Measurements from ENCODE around the gene EXD1. TPM values are rescaled to one million over a fixed set of nuclear protein-coding genes. Genes with fewer than 3 reads are reported as not detected.

The EXD1 gene
- total RNA-seq, 5 donors from 2014 or later (not counting 1 experiment from before 2014, with no cell fraction given), result not detected

DNA sequence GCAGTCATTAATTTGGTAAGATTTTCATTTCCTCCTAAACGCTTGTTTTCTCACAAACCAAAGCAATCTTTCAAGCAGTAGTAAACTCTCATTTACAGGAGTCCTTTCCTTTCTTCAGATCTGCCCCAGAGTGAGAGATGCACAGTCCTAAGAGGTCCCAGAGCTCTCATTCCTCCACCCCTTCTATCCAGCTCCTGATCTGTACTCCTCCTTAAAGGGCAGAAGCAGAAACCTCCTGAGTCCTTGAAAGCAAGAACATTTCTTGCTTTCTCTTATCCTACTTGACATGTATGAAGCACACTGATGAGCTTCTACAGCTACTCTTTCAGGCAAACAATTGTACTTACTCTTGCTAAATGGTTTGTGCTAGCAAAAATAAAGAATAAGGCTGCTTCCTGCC lies 11.7 kb downstream of the EXD1 start:
- no peak for DNase-seq
- no peaks in the 10 kb centered on the region for H3K4me1 Mint-ChIP-seq
- H3K9me3 Mint-ChIP-seq, result no peaks in the 10 kb centered on the region
- POLR2A ChIA-PET, result no interaction called here
- H3K27ac Mint-ChIP-seq, result no peak overlapping the region
- H3K27me3 Mint-ChIP-seq, result peaks cover 11 to 21% of the 10 kb centered on the region in 2 donors
- Histone ChIP-seq H3K4me3 (ENCODE audit: control insufficient read depth in 1 of 2, extremely low read depth in 1 of 2, low read length in 1 of 2) (no peak overlapping the region), H3K36me3 (ENCODE audit: control insufficient read depth in 2 of 2, extremely low read depth in 1 of 2, insufficient read depth in 1 of 2, low read length in 1 of 2) (no peaks in the 10 kb centered on the region), H3K27me3 (replicated peaks in 1 of 2; ENCODE audit: control insufficient read depth in 2 of 2, extremely low read depth in 1 of 2, insufficient read depth in 2 of 2, low read length in 1 of 2) (peaks cover 0 to 19% of the 10 kb centered on the region in 2 experiments), H3K4me1 (ENCODE audit: control insufficient read depth in 1 of 2, extremely low read depth in 1 of 2, insufficient read depth in 2 of 2, low read length in 2 of 2) (no peaks in the 10 kb centered on the region), H3K9me3 (no peaks in the 10 kb centered on the region), H3K27ac (ENCODE audit: low read length) (no peak overlapping the region)
- CTCF ChIA-PET, result interaction anchor here (0.5 to 0.9 kb wide), 2 partner anchors 8 to 13 kb away, joined by 3 to 4 read pairs; no protein-coding TSS in a partner anchor
- WGBS (ENCODE audit: insufficient coverage), result no CpG with 5 or more reads among the region's 1 CpG
- H3K4me3 Mint-ChIP-seq, result no peak overlapping the region
- ATAC-seq (replicated peaks in 1 of 4), result no peak
- H3K36me3 Mint-ChIP-seq, result no peaks in the 10 kb centered on the region

DNA sequence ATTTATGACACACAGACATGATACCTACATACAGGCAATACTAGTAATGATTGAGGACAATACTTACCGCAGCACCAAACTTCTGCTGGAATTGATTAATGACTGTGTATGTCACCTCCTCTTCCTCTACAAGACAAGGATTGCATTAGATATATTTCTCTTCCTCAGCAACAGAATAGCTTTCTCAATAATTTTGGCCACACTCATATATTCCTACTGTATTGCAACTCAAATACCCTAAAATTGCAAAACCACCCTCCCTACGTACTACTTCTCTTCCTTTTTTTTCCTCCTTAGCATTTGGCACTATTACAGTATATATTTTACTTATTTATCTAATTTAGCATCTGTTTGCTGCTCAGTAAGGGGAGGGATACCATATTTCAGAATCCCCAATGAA lies 14.8 kb downstream of the EXD1 start:
- Mint-ChIP-seq H3K36me3 (no peaks in the 10 kb centered on the region), H3K27me3 (peaks cover 12 to 29% of the 10 kb centered on the region in 2 donors)

DNA sequence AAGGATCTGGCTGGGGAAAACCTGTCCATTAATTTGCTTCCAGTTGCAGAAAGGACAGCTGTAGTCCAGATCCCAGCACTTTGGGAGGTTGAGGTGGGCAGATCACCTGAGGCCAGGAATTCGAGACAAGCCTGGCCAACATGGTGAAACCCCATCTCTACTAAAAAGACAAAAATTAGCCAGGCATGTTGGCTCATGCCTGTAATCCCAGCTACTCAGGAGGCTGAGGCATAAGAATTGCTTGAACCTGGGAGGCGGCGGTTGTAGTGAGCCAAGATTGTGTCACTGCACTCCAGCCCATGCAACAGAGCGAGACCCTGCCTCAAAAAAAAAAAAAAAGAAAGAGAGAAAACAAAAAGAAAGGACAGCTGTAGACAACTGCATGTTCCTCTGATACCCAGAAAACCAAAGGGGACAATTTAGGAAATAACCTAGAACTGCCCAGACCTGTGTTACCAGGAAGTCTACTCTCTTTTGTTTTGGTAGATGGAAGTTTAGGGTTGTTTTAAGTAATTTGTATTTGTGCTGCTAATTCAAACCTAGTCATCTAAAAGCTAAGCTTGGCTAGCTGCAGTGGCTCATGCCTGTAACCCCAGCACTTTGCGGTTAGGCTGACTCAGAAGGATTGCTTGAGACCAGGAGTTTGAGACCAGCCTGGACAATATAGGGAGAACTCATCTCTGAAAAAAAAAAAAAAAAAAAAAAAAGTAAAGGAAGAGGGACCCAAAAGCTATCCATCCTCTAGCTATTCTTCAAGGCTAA lies 22.7 kb downstream of the EXD1 start:
- Histone ChIP-seq H3K36me3 (ENCODE audit: control insufficient read depth in 2 of 2, extremely low read depth in 1 of 2, insufficient read depth in 1 of 2, low read length in 1 of 2) (no peaks in the 10 kb centered on the region), H3K9me3 (no peaks in the 10 kb centered on the region), H3K27ac (ENCODE audit: low read length) (no peak overlapping the region), H3K4me3 (ENCODE audit: control insufficient read depth in 1 of 2, extremely low read depth in 1 of 2, low read length in 1 of 2) (no peak overlapping the region), H3K27me3 (replicated peaks in 1 of 2; ENCODE audit: control insufficient read depth in 2 of 2, extremely low read depth in 1 of 2, insufficient read depth in 2 of 2, low read length in 1 of 2) (peaks cover 0 to 6% of the 10 kb centered on the region in 2 experiments), H3K4me1 (ENCODE audit: control insufficient read depth in 1 of 2, extremely low read depth in 1 of 2, insufficient read depth in 2 of 2, low read length in 2 of 2) (no peaks in the 10 kb centered on the region)
- WGBS (ENCODE audit: insufficient coverage), result 100% methylated on average over 2 of the region's 5 CpGs
- ATAC-seq (replicated peaks in 1 of 4) (no peak), DNase-seq (no peak)
- Mint-ChIP-seq H3K36me3 (no peaks in the 10 kb centered on the region), H3K4me3 (no peak overlapping the region), H3K27me3 (peaks cover 4 to 17% of the 10 kb centered on the region in 2 donors), H3K4me1 (no peaks in the 10 kb centered on the region), H3K9me3 (no peaks in the 10 kb centered on the region), H3K27ac (no peak overlapping the region)
- CTCF ChIA-PET, result interaction anchor here in 1 of 2 donors (0.8 to 1.1 kb wide), 2 partner anchors 20 to 23 kb away, joined by 3 to 4 read pairs; partner anchors contain the start of gene CHP1
- POLR2A ChIA-PET, result interaction anchor here in 1 of 2 donors (0.6 kb wide), 1 partner anchor 402 kb away, joined by 3 read pairs; no protein-coding TSS in a partner anchor

More for the DNA sequence above, 14.8 kb downstream of the EXD1 start:
- H3K4me3 Mint-ChIP-seq, result no peak overlapping the region
- H3K36me3 ChIP-seq (ENCODE audit: control insufficient read depth in 2 of 2, extremely low read depth in 1 of 2, insufficient read depth in 1 of 2, low read length in 1 of 2), result no peaks in the 10 kb centered on the region
- H3K9me3 ChIP-seq, result no peaks in the 10 kb centered on the region
- no peaks in the 10 kb centered on the region for H3K4me1 Mint-ChIP-seq
- DNase-seq (no peak), ATAC-seq (replicated peaks in 1 of 4) (no peak)
- H3K27me3 ChIP-seq (replicated peaks in 1 of 2; ENCODE audit: control insufficient read depth in 2 of 2, extremely low read depth in 1 of 2, insufficient read depth in 2 of 2, low read length in 1 of 2), result peaks cover 0 to 19% of the 10 kb centered on the region in 2 experiments
- no peaks in the 10 kb centered on the region for H3K9me3 Mint-ChIP-seq
- no peak overlapping the region for H3K27ac Mint-ChIP-seq
- H3K27ac ChIP-seq (ENCODE audit: low read length), result no peak overlapping the region
- CTCF ChIA-PET, result no interaction called here
- WGBS (ENCODE audit: insufficient coverage), result no CpG with 5 or more reads among the region's 2 CpGs
- POLR2A ChIA-PET, result no interaction called here
- H3K4me1 ChIP-seq (ENCODE audit: control insufficient read depth in 1 of 2, extremely low read depth in 1 of 2, insufficient read depth in 2 of 2, low read length in 2 of 2), result no peaks in the 10 kb centered on the region
- no peak overlapping the region for H3K4me3 ChIP-seq (ENCODE audit: control insufficient read depth in 1 of 2, extremely low read depth in 1 of 2, low read length in 1 of 2)

DNA sequence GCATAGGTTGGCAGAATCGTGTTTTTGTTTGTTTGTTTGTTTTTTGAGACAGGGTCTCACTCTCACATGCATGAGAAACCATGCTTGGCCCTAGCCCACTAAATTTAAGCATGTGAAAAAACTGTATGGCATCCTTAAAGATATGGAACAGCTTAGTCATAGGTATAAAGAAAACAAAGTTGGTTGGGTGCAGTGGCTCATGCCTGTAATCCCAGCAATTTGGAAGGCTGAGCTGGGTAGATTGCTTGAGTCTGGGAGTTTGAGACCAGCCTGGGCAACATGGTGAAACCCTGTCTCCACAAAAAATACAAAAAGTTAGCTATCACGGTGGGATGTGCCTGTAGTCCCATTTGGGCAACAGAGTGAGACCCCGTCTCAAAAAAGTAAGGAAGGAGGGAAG lies 25.2 kb downstream of the EXD1 start:
- Histone ChIP-seq H3K27me3 (replicated peaks in 1 of 2; ENCODE audit: control insufficient read depth in 2 of 2, extremely low read depth in 1 of 2, insufficient read depth in 2 of 2, low read length in 1 of 2) (no peaks in the 10 kb centered on the region), H3K36me3 (ENCODE audit: control insufficient read depth in 2 of 2, extremely low read depth in 1 of 2, insufficient read depth in 1 of 2, low read length in 1 of 2) (no peaks in the 10 kb centered on the region), H3K4me3 (ENCODE audit: control insufficient read depth in 1 of 2, extremely low read depth in 1 of 2, low read length in 1 of 2) (no peak overlapping the region), H3K27ac (ENCODE audit: low read length) (no peak overlapping the region), H3K4me1 (ENCODE audit: control insufficient read depth in 1 of 2, extremely low read depth in 1 of 2, insufficient read depth in 2 of 2, low read length in 2 of 2) (no peaks in the 10 kb centered on the region), H3K9me3 (no peaks in the 10 kb centered on the region)
- no peak for ATAC-seq (replicated peaks in 1 of 4)
- Mint-ChIP-seq H3K27me3 (peaks cover 0 to 8% of the 10 kb centered on the region in 2 donors), H3K36me3 (no peaks in the 10 kb centered on the region), H3K4me1 (no peaks in the 10 kb centered on the region), H3K27ac (no peak overlapping the region), H3K4me3 (no peak overlapping the region), H3K9me3 (no peaks in the 10 kb centered on the region)
- no CpG with 5 or more reads among the region's 3 CpGs for WGBS (ENCODE audit: insufficient coverage)
- no peak for DNase-seq
- ChIA-PET POLR2A (no interaction called here), CTCF (interaction anchor here (0.6 kb wide), 2 partner anchors 236 to 1016 kb away, joined by 3 read pairs; no protein-coding TSS in a partner anchor)

DNA sequence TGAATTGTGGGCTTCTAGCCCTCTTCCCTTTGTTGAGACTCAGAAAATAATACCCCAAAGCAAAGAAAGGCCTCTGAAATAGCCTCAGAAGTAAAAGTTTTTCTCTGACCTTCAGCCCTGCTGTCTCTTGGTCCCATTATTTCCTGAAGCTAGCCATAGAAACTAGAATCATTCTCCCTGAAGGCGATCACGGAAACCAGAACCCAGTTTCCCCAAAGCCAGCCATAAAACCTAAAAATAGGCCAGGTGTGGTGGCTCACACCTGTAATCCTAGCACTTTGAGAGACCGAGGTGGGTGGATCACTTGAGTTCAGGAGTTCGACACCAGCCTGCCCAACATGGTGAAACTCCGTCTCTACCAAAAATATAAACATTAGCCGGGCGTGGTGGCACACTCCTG lies 27.2 kb downstream of the EXD1 start:
- no peaks in the 10 kb centered on the region for H3K9me3 Mint-ChIP-seq
- no peaks in the 10 kb centered on the region for H3K4me1 Mint-ChIP-seq
- Histone ChIP-seq H3K4me3 (ENCODE audit: control insufficient read depth in 1 of 2, extremely low read depth in 1 of 2, low read length in 1 of 2) (no peak overlapping the region), H3K9me3 (no peaks in the 10 kb centered on the region), H3K27me3 (replicated peaks in 1 of 2; ENCODE audit: control insufficient read depth in 2 of 2, extremely low read depth in 1 of 2, insufficient read depth in 2 of 2, low read length in 1 of 2) (no peaks in the 10 kb centered on the region), H3K27ac (ENCODE audit: low read length) (no peak overlapping the region), H3K4me1 (ENCODE audit: control insufficient read depth in 1 of 2, extremely low read depth in 1 of 2, insufficient read depth in 2 of 2, low read length in 2 of 2) (no peaks in the 10 kb centered on the region), H3K36me3 (ENCODE audit: control insufficient read depth in 2 of 2, extremely low read depth in 1 of 2, insufficient read depth in 1 of 2, low read length in 1 of 2) (no peaks in the 10 kb centered on the region)
- no peak overlapping the region for H3K4me3 Mint-ChIP-seq
- ChIA-PET CTCF (no interaction called here), POLR2A (no interaction called here)
- ATAC-seq (replicated peaks in 1 of 4), result no peak
- peaks cover 0 to 5% of the 10 kb centered on the region in 2 donors for H3K27me3 Mint-ChIP-seq
- DNase-seq, result no peak
- H3K36me3 Mint-ChIP-seq, result no peaks in the 10 kb centered on the region
- no peak overlapping the region for H3K27ac Mint-ChIP-seq
- 77% methylated on average over 5 of the region's 7 CpGs for WGBS (ENCODE audit: insufficient coverage)

DNA sequence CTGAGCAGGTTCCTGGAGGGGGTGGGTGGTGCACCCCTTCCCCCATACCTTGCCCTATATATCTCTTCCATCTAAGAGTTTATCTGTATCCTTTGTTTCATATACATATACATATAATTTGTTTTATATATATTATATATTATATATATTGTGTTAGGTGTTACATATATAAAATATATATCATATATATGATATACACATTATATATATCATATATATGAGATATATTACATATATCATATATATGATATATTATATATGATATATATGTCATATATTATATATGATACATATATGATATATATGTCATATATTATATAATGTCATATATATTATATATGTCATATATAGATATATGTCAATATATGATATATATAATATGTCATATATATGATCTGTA lies 31.1 kb downstream of the EXD1 start:
- no peak overlapping the region for H3K27ac ChIP-seq (ENCODE audit: low read length)
- no peak for ATAC-seq (replicated peaks in 1 of 4)
- no peak for DNase-seq
- ChIA-PET CTCF (no interaction called here), POLR2A (no interaction called here)
- H3K9me3 ChIP-seq, result no peaks in the 10 kb centered on the region
- H3K9me3 Mint-ChIP-seq, result no peaks in the 10 kb centered on the region
- no peaks in the 10 kb centered on the region for H3K4me1 Mint-ChIP-seq
- H3K4me3 Mint-ChIP-seq, result no peak overlapping the region
- no peaks in the 10 kb centered on the region for H3K36me3 Mint-ChIP-seq
- no peaks in the 10 kb centered on the region for H3K36me3 ChIP-seq (ENCODE audit: control insufficient read depth in 2 of 2, extremely low read depth in 1 of 2, insufficient read depth in 1 of 2, low read length in 1 of 2)
- H3K4me3 ChIP-seq (ENCODE audit: control insufficient read depth in 1 of 2, extremely low read depth in 1 of 2, low read length in 1 of 2), result no peak overlapping the region
- H3K27me3 ChIP-seq (replicated peaks in 1 of 2; ENCODE audit: control insufficient read depth in 2 of 2, extremely low read depth in 1 of 2, insufficient read depth in 2 of 2, low read length in 1 of 2), result no peaks in the 10 kb centered on the region
- H3K4me1 ChIP-seq (ENCODE audit: control insufficient read depth in 1 of 2, extremely low read depth in 1 of 2, insufficient read depth in 2 of 2, low read length in 2 of 2), result no peaks in the 10 kb centered on the region
- no peak overlapping the region for H3K27ac Mint-ChIP-seq
- H3K27me3 Mint-ChIP-seq, result no peaks in the 10 kb centered on the region

All from T-cell (primary cell).